ENCODE results near the gene DNAH2.

GRCh38 chr17:7848739-7849129 lies 131.2 kb downstream of the DNAH2 start:
- TF ChIP-seq CTCF (IDR thresholded peaks at IDR 0.05) = no peak
- TF ChIP-seq EZH2 (IDR thresholded peaks at IDR 0.05) = no peak
- TF ChIP-seq EZH2phosphoT487 (IDR thresholded peaks at IDR 0.05) = no peak

All from neural progenitor cell (in vitro differentiated cells).